ENCODE data around the gene CACNA1G. TPM values are rescaled to one million over a fixed set of nuclear protein-coding genes. Genes with fewer than 3 reads are reported as not detected.

CACNA1G gene
- total and polyA plus RNA-seq, 2 donors (not counting 1 experiment from before 2014, with no cell fraction given): 0.08 to 0.99 TPM

DNA sequence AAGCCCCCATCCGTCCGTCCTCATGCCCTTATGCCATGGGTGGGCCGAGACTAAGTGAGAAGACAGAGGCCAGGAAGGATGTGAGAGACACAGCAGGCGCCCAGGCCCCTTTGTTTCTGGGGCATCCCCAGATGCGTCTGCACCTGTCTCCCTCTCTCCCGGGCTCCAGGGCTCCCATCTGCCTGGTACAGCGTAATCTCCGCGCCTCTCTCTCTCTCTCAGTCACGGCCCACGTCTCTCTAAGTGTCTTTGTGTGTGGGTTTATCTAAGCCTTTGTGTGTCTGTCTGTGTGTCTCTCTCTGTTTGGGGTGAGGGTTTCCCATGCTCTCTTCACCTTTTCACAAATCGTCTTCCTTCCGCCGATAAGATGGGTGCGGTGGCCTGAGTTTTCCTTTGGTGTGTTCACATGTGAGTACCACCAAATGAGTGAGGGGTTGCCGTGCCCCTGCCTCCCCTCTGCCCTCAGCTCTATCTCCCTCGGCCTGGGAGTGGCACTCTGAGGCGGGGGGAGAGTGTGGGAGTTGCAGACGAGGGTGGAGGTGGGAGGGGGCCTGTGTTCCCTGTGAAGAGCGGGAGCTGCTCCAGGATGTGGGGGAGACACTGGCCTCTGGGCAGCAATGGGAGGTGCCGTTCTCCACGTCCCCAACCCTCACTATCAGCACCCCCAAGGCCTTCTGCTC lies 48.3 kb downstream of the CACNA1G start:
- H2AFZ ChIP-seq (ENCODE audit: low read length): no peak overlapping the region
- DNase-seq (ENCODE audit: low read depth in 2 of 2): no peak

GRCh38 chr17:50609380-50610074 lies 49.0 kb downstream of the CACNA1G start:
- Histone ChIP-seq H3K27me3 (ENCODE audit: control insufficient read depth, insufficient read depth, low read length) (peaks cover 23% of the 10 kb centered on the region), H3K79me2 (ENCODE audit: control insufficient read depth, insufficient read depth, low read length) (no peaks in the 10 kb centered on the region), H2AFZ (ENCODE audit: low read length) (no peak overlapping the region), H3K4me1 (ENCODE audit: control insufficient read depth, extremely low read depth, insufficient read depth, low read length) (peaks cover under 1% of the 10 kb centered on the region), H3K9me3 (ENCODE audit: control insufficient read depth, insufficient read depth, low read depth, low read length) (no peaks in the 10 kb centered on the region), H4K20me1 (ENCODE audit: control insufficient read depth, extremely low read depth, insufficient read depth, low read length) (no peaks in the 10 kb centered on the region), H3K9ac (ENCODE audit: insufficient read depth, low read length) (no peak overlapping the region), H3K4me2 (ENCODE audit: extremely low read depth, insufficient read depth, low read length) (no peak overlapping the region), H3K27ac (ENCODE audit: insufficient read depth, low read length) (no peak overlapping the region), H3K4me3 (replicated peaks in 1 of 4; ENCODE audit: control extremely low read depth in 1 of 4, insufficient read depth in 1 of 4, low read depth in 3 of 4, low read length in 4 of 4) (no peak overlapping the region), H3K36me3 (ENCODE audit: control insufficient read depth, insufficient read depth, low read length) (no peaks in the 10 kb centered on the region)
- no peak for DNase-seq (ENCODE audit: low read depth in 2 of 2)
- TF ChIP-seq CTCF (conservative IDR thresholded peaks at IDR 0.05 in 1 of 2, IDR thresholded peaks at IDR 0.05 in 1 of 2; ENCODE audit: low read depth in 1 of 2, low read length in 2 of 2) (no peak), EZH2 (IDR thresholded peaks at IDR 0.05; ENCODE audit: low read length, missing control alignments) (no peak)

More for the DNA sequence above, 48.3 kb downstream of the CACNA1G start:
- no peak for TF ChIP-seq EZH2 (IDR thresholded peaks at IDR 0.05; ENCODE audit: low read length, missing control alignments)
- TF ChIP-seq CTCF (conservative IDR thresholded peaks at IDR 0.05 in 1 of 2, IDR thresholded peaks at IDR 0.05 in 1 of 2; ENCODE audit: low read depth in 1 of 2, low read length in 2 of 2): no peak
- Histone ChIP-seq H3K4me3 (replicated peaks in 1 of 4; ENCODE audit: control extremely low read depth in 1 of 4, insufficient read depth in 1 of 4, low read depth in 3 of 4, low read length in 4 of 4) (no peak overlapping the region), H3K36me3 (ENCODE audit: control insufficient read depth, insufficient read depth, low read length) (no peaks in the 10 kb centered on the region), H3K27me3 (ENCODE audit: control insufficient read depth, insufficient read depth, low read length) (peaks cover 23% of the 10 kb centered on the region), H3K79me2 (ENCODE audit: control insufficient read depth, insufficient read depth, low read length) (no peaks in the 10 kb centered on the region), H3K9ac (ENCODE audit: insufficient read depth, low read length) (no peak overlapping the region), H3K27ac (ENCODE audit: insufficient read depth, low read length) (no peak overlapping the region), H3K9me3 (ENCODE audit: control insufficient read depth, insufficient read depth, low read depth, low read length) (no peaks in the 10 kb centered on the region), H3K4me2 (ENCODE audit: extremely low read depth, insufficient read depth, low read length) (no peak overlapping the region), H4K20me1 (ENCODE audit: control insufficient read depth, extremely low read depth, insufficient read depth, low read length) (no peaks in the 10 kb centered on the region), H3K4me1 (ENCODE audit: control insufficient read depth, extremely low read depth, insufficient read depth, low read length) (peaks cover 2% of the 10 kb centered on the region)

DNA sequence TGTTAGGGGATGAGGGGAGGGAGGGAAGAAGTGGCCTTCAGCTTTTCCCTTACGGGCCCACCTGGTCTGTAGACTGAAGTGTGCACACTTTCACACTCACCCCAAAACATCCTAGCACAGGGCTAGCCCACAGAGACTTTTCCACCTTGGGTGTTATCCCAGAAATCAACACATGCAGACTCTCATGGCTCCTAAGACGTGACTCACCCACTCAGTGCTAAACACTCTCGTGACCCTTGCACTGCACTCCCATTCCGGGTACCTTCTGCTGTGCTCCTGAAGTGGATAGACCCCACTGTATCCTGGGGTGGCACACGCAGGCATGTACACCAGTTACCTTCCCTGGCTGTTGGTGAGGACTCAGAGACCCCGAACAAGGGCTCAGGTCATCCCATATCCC lies 51.1 kb downstream of the CACNA1G start:
- Histone ChIP-seq H3K9me3 (ENCODE audit: control insufficient read depth, insufficient read depth, low read depth, low read length) (no peaks in the 10 kb centered on the region), H3K4me1 (ENCODE audit: control insufficient read depth, extremely low read depth, insufficient read depth, low read length) (no peaks in the 10 kb centered on the region), H3K4me2 (ENCODE audit: extremely low read depth, insufficient read depth, low read length) (no peak overlapping the region), H2AFZ (ENCODE audit: low read length) (no peak overlapping the region), H3K4me3 (replicated peaks in 1 of 4; ENCODE audit: control extremely low read depth in 1 of 4, insufficient read depth in 1 of 4, low read depth in 3 of 4, low read length in 4 of 4) (no peak overlapping the region), H3K27me3 (ENCODE audit: control insufficient read depth, insufficient read depth, low read length) (peaks cover 12% of the 10 kb centered on the region), H3K36me3 (ENCODE audit: control insufficient read depth, insufficient read depth, low read length) (no peaks in the 10 kb centered on the region), H3K27ac (ENCODE audit: insufficient read depth, low read length) (no peak overlapping the region), H4K20me1 (ENCODE audit: control insufficient read depth, extremely low read depth, insufficient read depth, low read length) (no peaks in the 10 kb centered on the region), H3K9ac (ENCODE audit: insufficient read depth, low read length) (no peak overlapping the region), H3K79me2 (ENCODE audit: control insufficient read depth, insufficient read depth, low read length) (no peaks in the 10 kb centered on the region)
- no peak for TF ChIP-seq CTCF (conservative IDR thresholded peaks at IDR 0.05 in 1 of 2, IDR thresholded peaks at IDR 0.05 in 1 of 2; ENCODE audit: low read depth in 1 of 2, low read length in 2 of 2)
- no peak for TF ChIP-seq EZH2 (IDR thresholded peaks at IDR 0.05; ENCODE audit: low read length, missing control alignments)
- no peak for DNase-seq (ENCODE audit: low read depth in 2 of 2)

All from fibroblast of lung (primary cell).